A549 treated with AZD9567 at 1 μM for 4 hours (cell line): ENCODE data around the gene C9orf40. TPM values are rescaled to one million over a fixed set of nuclear protein-coding genes. Genes with fewer than 3 reads are reported as not detected.

Experiments used
- total RNA-seq: library from RNA; stranded (reverse); fragments of 200-300 nt; extraction: Qiagen RNA extraction; gene quantifications from 5 replicates; pipeline ENCODE4 v1.2.3, GENCODE V29; 2022; ENCODE audit not compliant: insufficient read depth

The C9orf40 gene
- total RNA-seq, result 9.6 to 11.9 TPM (median 11.5 TPM) in 5 replicates

DNA sequence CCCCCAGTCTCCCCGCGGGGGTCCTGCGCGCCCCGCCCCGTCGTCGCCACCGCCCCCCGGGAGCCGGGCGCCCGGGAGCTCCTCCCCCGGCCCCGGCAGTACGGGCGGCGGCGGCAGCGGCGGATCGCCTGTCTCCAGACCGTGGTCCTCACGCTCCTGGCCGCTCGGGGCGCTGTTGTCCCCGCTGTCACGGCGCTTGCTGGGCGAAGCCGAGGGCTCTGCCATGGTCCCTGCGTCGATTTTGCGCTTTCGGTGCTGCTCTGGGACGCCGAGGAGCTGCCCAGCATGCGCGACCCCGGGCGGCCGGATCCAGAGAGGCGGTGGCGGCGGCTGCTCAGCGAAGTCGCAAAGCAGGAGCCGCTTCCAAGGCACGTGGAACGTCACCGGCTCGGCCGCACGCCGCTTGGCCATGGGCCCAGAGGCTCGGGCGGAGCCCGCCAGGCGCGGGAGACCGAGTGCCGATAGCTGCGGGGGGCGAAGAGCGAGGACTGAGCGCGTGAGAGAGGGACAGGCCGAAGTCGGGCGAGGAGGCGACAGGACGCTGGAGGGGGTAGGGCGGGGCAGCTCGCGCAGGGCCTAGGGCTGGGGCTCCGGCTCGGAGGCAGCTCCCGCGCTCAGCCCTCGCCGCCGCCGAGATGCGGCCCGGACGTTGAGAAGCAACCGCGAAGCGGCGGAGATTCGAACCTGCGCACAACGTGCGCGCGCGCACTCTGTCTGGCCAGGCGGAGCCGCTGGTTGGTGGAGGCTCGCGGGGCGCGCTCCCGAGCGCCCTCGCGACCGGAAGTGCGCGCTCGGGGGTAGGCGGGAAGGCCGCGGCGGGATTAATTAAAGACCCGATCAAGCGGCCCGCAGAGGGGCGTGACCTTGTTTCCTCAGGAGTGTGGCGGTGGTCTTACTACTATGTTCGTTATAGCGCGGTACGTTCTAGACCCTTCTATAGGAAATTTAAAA lies at the start of gene C9orf40:
Gene C9orf40 (minus strand): TSS at position 712 of the 951 bp plus-strand sequence. CDS start 301 bp downstream, at position 411.

Other genes with a start within 250 kb of the C9orf40 start
- gene TRPM6, start 65.0 kb downstream of the C9orf40 start, total RNA-seq, result 0.91 to 1.5 TPM (median 1.3 TPM) in 5 replicates
- 11.3 to 22.8 TPM (median 13.1 TPM) in 5 replicates for gene CARNMT1, start 75.4 kb upstream of the C9orf40 start, total RNA-seq
- gene NMRK1, start 135.2 kb upstream of the C9orf40 start, total RNA-seq, result 1.8 to 6.8 TPM (median 5.1 TPM) in 5 replicates
- gene OSTF1, start 135.6 kb upstream of the C9orf40 start, total RNA-seq, result 15.7 to 19.9 TPM (median 16.4 TPM) in 5 replicates